Progenitor cell of endocrine pancreas (in vitro differentiated cells): ENCODE results near the gene MEOX2. TPM values are rescaled to one million over a fixed set of nuclear protein-coding genes. Genes with fewer than 3 reads are reported as not detected.

Experiments used
- DNase-seq: peaks from one replicate; pipeline ENCODE4 v3.0.0; 2021; ENCODE audit warnings: low spot score; ENCODE audit not compliant: unreplicated experiment
- H3K27ac Mint-ChIP-seq: 2 replicates; pipeline ENCODE4 v1.8.0; 2021; ENCODE audit warnings: mild to moderate bottlenecking, moderate library complexity, mixed read lengths
- H3K27me3 Mint-ChIP-seq: 2 replicates; pipeline ENCODE4 v1.8.0; 2021; ENCODE audit warnings: mixed read lengths
- H3K36me3 Mint-ChIP-seq: 2 replicates; pipeline ENCODE4 v1.8.0; 2022; ENCODE audit warnings: mixed read lengths; ENCODE audit not compliant: insufficient read depth
- H3K4me1 Mint-ChIP-seq: 2 replicates; pipeline ENCODE4 v1.8.0; 2021; ENCODE audit warnings: low read depth, mixed read lengths
- H3K4me3 Mint-ChIP-seq: 2 replicates; pipeline ENCODE4 v1.8.0; 2021; ENCODE audit warnings: low read depth, mild to moderate bottlenecking, moderate library complexity, mixed read lengths
- H3K9me3 Mint-ChIP-seq: 2 replicates; pipeline ENCODE4 v1.8.0; 2021; ENCODE audit warnings: low read depth, mixed read lengths
- CTCF ChIP-seq: fragments of 200-600 bp; sonication (generic); IDR thresholded peaks from one replicate; pipeline ENCODE4 v1.5.0; 2021; ENCODE audit warnings: antibody characterized with exemption, mild to moderate bottlenecking; ENCODE audit not compliant: unreplicated experiment
- total RNA-seq: library from RNA; stranded (reverse); gene quantifications from 2 replicates; pipeline ENCODE4 v1.2.1, GENCODE V29; 2021

The MEOX2 gene
- total RNA-seq, 1 donor from 2014 or later, result not detected

DNA sequence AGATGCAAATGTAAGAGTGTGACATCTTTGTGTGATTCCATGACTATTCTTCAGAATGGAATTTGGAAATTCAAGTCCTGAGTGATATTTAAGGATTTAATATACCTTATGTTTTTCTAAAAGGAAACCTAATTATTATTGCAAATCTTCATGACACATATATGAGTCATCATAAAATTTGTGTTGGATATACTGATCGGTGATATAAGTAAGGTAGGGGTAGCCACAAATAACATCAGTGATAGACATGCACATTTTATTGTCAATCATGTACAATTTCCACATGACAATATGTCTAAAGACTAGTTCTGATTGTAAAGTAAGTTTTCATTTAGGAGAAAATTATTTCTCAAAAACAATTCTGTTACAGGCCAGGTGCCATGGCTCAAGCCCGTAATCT, 65.0 kb downstream of the MEOX2 start:
- Mint-ChIP-seq H3K9me3 (no peaks in the 10 kb centered on the region), H3K27ac (no peak overlapping the region), H3K4me3 (no peak overlapping the region)

DNA sequence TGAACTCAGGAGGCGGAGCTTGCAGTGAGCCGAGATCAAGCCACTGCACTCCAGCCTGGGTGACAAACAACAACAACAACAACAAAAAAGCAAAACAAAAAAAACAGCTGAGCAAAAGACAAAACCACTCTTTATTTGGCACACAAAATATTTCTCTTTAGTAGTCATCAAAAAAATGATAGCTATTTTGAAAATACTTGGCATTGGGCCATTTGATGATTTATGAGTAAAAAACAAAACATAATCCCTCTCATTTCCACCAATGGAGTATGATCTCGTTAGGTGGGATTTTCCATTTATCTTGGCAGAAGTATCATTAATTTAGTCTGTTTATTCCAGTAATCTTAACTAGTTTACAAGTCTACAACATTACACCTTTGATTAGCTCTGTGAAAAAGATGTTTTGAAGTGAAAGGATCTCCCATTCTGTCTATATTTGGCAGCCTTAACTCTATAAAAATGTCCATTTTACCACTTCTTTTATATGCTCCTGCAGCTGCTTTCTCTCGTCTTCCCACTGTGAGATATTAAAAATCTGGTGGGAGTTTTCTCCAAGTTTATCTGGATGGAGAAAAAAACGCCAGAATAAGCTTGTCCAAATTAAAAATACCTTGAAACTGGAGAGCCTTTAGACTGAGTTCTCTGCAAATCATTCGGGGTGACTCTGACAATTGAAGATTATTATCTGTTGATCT, 65.8 kb downstream of the MEOX2 start:
- DNase-seq, result no peak
- no peaks in the 10 kb centered on the region for H3K36me3 Mint-ChIP-seq
- no peak overlapping the region for H3K4me3 Mint-ChIP-seq
- H3K9me3 Mint-ChIP-seq, result no peaks in the 10 kb centered on the region
- H3K4me1 Mint-ChIP-seq, result no peaks in the 10 kb centered on the region
- no peak overlapping the region for H3K27ac Mint-ChIP-seq
- no peaks in the 10 kb centered on the region for H3K27me3 Mint-ChIP-seq
- TF ChIP-seq CTCF, result no peak

More for the DNA sequence above, 65.0 kb downstream of the MEOX2 start:
- TF ChIP-seq CTCF, result no peak
- DNase-seq, result no peak
- Mint-ChIP-seq H3K36me3 (no peaks in the 10 kb centered on the region), H3K4me1 (no peaks in the 10 kb centered on the region), H3K27me3 (no peaks in the 10 kb centered on the region)

DNA sequence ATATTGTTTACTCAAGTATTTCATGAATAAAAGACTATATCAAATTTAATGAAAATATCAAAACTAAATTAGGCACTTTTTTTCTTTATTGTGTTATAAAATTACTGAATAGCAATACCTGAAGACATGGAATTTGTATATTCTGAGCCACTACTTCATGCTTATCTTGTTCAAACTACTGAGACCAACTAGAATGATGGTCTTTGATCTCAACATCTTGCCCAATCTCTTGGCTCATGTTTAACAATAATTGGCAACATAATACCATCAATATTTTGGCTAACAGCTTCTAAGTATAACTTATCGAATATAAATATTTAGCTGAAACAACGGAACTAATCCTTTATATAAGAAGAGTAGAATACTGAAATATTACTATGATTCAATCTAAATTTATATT, 68.2 kb downstream of the MEOX2 start:
- no peaks in the 10 kb centered on the region for H3K27me3 Mint-ChIP-seq
- no peaks in the 10 kb centered on the region for H3K4me1 Mint-ChIP-seq
- H3K9me3 Mint-ChIP-seq, result no peaks in the 10 kb centered on the region
- TF ChIP-seq CTCF, result no peak
- no peaks in the 10 kb centered on the region for H3K36me3 Mint-ChIP-seq
- no peak for DNase-seq
- no peak overlapping the region for H3K27ac Mint-ChIP-seq
- no peak overlapping the region for H3K4me3 Mint-ChIP-seq

DNA sequence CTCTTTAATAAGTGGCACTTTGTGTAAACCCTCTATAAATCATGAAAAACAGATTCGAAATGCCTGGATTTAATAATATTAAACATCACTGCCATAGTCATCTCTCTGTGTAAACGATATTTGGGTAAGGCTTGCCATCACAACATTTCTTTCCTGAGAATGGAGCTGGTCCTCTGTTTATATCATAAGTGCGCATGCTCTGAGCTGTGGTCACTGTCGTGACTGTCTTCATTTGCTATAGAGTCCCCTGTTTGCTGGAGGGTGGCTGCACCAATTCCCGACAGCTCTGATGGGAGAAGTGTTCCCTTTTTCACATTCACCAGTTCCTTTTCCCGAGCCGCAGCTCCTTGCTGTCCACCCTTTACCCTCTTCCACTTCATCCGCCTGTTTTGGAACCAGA, 74.3 kb downstream of the MEOX2 start:
- Mint-ChIP-seq H3K4me1 (no peaks in the 10 kb centered on the region), H3K36me3 (no peaks in the 10 kb centered on the region), H3K9me3 (no peaks in the 10 kb centered on the region), H3K27me3 (no peaks in the 10 kb centered on the region), H3K27ac (no peak overlapping the region), H3K4me3 (no peak overlapping the region)
- no peak for TF ChIP-seq CTCF
- DNase-seq, result no peak

GRCh38 chr7:15610503-15610902, 76.0 kb downstream of the MEOX2 start:
- Mint-ChIP-seq H3K9me3 (no peaks in the 10 kb centered on the region), H3K4me3 (no peak overlapping the region), H3K27ac (no peak overlapping the region), H3K4me1 (no peaks in the 10 kb centered on the region), H3K36me3 (no peaks in the 10 kb centered on the region), H3K27me3 (no peaks in the 10 kb centered on the region)
- no peak for TF ChIP-seq CTCF
- no peak for DNase-seq
